ENCODE measurements around the gene ZNF496. TPM values are rescaled to one million over a fixed set of nuclear protein-coding genes. Genes with fewer than 3 reads are reported as not detected.

ZNF496 gene
- total and polyA plus RNA-seq, 2 donors from 2014 or later: 6.3 to 27.0 TPM

DNA sequence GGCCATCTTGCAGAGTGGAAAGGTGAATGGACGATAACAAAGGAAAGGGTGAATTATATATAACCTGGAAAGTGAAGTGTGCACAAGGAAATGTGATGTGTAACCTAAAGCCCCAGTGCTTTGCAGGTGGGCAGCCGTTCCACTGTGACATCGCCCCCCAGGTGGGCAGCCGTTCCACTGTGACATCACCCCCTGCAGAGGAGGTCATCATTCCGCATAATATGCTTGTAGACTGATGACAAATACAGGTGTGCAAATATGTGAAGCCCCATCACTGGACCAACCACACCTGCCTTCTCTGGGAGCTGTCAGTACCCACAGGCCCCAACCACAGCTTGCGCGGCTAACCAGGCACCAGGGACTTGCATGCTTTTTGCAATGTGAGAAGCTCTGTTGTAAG lies 4.7 kb upstream of the ZNF496 start:
- peaks cover 0 to 3% (median 2%) of the 10 kb centered on the region in 3 donors for H3K36me3 ChIP-seq (ENCODE audit: control insufficient read depth in 2 of 3, insufficient read depth in 3 of 3, low read length in 3 of 3)
- intact Hi-C loops (cut with DNase I): no loop called here
- H3K27me3 ChIP-seq (ENCODE audit: control insufficient read depth, insufficient read depth, low read length): no peaks in the 10 kb centered on the region
- FAIRE-seq: no peak
- no peak overlapping the region for H3K4me3 ChIP-seq (ENCODE audit: low read length in 3 of 3)
- TF ChIP-seq, protein P1, sequence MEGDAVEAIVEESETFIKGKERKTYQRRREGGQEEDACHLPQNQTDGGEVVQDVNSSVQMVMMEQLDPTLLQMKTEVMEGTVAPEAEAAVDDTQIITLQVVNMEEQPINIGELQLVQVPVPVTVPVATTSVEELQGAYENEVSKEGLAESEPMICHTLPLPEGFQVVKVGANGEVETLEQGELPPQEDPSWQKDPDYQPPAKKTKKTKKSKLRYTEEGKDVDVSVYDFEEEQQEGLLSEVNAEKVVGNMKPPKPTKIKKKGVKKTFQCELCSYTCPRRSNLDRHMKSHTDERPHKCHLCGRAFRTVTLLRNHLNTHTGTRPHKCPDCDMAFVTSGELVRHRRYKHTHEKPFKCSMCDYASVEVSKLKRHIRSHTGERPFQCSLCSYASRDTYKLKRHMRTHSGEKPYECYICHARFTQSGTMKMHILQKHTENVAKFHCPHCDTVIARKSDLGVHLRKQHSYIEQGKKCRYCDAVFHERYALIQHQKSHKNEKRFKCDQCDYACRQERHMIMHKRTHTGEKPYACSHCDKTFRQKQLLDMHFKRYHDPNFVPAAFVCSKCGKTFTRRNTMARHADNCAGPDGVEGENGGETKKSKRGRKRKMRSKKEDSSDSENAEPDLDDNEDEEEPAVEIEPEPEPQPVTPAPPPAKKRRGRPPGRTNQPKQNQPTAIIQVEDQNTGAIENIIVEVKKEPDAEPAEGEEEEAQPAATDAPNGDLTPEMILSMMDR (IDR thresholded peaks at IDR 0.05; ENCODE audit: borderline replicate concordance, extremely low read depth, insufficient read depth): no peak
- H3K9me3 ChIP-seq (ENCODE audit: control insufficient read depth in 2 of 3, insufficient read depth in 1 of 3, low read length in 3 of 3): no peaks in the 10 kb centered on the region
- H3K27ac ChIP-seq (ENCODE audit: low read depth in 2 of 2, low read length in 2 of 2): no peak overlapping the region
- DNase-seq: no peak
- peaks cover 0 to 2% (median 0%) of the 10 kb centered on the region in 3 donors for H3K4me1 ChIP-seq (ENCODE audit: control insufficient read depth in 2 of 3, insufficient read depth in 2 of 3, low read depth in 1 of 3, low read length in 3 of 3)
- no peak overlapping the region for H3K9ac ChIP-seq (ENCODE audit: low read length in 3 of 3)

DNA sequence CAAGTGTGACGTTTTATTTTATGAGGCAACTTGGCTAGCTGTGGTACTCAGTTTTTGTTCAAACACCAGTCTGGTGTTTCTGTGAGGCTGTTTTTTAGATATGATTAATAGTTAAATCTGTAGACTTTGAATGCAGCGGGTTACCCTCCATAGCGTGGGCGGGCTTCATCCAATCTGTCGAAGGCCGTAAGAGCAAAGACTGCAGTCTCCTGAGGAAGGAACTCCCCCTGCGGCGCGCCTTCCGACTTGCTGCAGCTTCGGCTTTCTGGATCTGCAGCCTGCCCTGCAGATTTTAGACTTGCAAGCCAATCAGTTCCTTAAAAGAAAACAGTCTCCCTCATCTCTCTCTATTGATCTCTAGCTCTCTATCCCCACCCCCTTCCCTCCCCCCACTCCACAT lies 4.2 kb upstream of the ZNF496 start:
- peak in 1 of 5 donors; percentile 63 for DNase-seq
- intact Hi-C loops (cut with DNase I): no loop called here

GRCh38 chr1:247334378-247335133 lies 2.9 kb upstream of the ZNF496 start:
- no peak for FAIRE-seq
- peaks cover 2 to 9% (median 9%) of the 10 kb centered on the region in 3 donors for H3K4me1 ChIP-seq (ENCODE audit: control insufficient read depth in 2 of 3, insufficient read depth in 2 of 3, low read depth in 1 of 3, low read length in 3 of 3)

More for the DNA sequence above, 4.2 kb upstream of the ZNF496 start:
- Histone ChIP-seq H3K36me3 (ENCODE audit: control insufficient read depth in 2 of 3, insufficient read depth in 3 of 3, low read length in 3 of 3) (peaks cover 0 to 3% (median 2%) of the 10 kb centered on the region in 3 donors), H3K9me3 (ENCODE audit: control insufficient read depth in 2 of 3, insufficient read depth in 1 of 3, low read length in 3 of 3) (no peaks in the 10 kb centered on the region), H3K4me1 (ENCODE audit: control insufficient read depth in 2 of 3, insufficient read depth in 2 of 3, low read depth in 1 of 3, low read length in 3 of 3) (peaks cover 0 to 2% (median 0%) of the 10 kb centered on the region in 3 donors), H3K9ac (ENCODE audit: low read length in 3 of 3) (no peak overlapping the region), H3K27me3 (ENCODE audit: control insufficient read depth, insufficient read depth, low read length) (no peaks in the 10 kb centered on the region), H3K27ac (ENCODE audit: low read depth in 2 of 2, low read length in 2 of 2) (no peak overlapping the region), H3K4me3 (ENCODE audit: low read length in 3 of 3) (no peak overlapping the region)
- no peak for FAIRE-seq
- TF ChIP-seq, protein P1 (IDR thresholded peaks at IDR 0.05; ENCODE audit: borderline replicate concordance, extremely low read depth, insufficient read depth): no peak

More at GRCh38 chr1:247334378-247335133, 2.9 kb upstream of the ZNF496 start:
- Histone ChIP-seq H3K27ac (ENCODE audit: low read depth in 2 of 2, low read length in 2 of 2) (no peak overlapping the region), H3K9me3 (ENCODE audit: control insufficient read depth in 2 of 3, insufficient read depth in 1 of 3, low read length in 3 of 3) (no peaks in the 10 kb centered on the region), H3K9ac (ENCODE audit: low read length in 3 of 3) (no peak overlapping the region), H3K4me3 (ENCODE audit: low read length in 3 of 3) (no peak overlapping the region), H3K36me3 (ENCODE audit: control insufficient read depth in 2 of 3, insufficient read depth in 3 of 3, low read length in 3 of 3) (peaks cover 0 to 4% (median 1%) of the 10 kb centered on the region in 3 donors), H3K27me3 (ENCODE audit: control insufficient read depth, insufficient read depth, low read length) (no peaks in the 10 kb centered on the region)
- intact Hi-C loops (cut with DNase I): no loop called here
- DNase-seq: no peak
- TF ChIP-seq, protein P1 (IDR thresholded peaks at IDR 0.05; ENCODE audit: borderline replicate concordance, extremely low read depth, insufficient read depth): no peak
